Activated naive CD8-positive, alpha-beta T cell (primary cell): Measurements from ENCODE around the gene CHMP4B.

ENCODE experiments used
- H3K27ac Mint-ChIP-seq: one replicate; pipeline ENCODE4 v1.8.0; 2021; ENCODE audit warnings: mixed read lengths
- H3K27me3 Mint-ChIP-seq: one replicate; pipeline ENCODE4 v1.8.0; 2021; ENCODE audit warnings: mixed read lengths
- H3K36me3 Mint-ChIP-seq: one replicate; pipeline ENCODE4 v1.8.0; 2021; ENCODE audit warnings: mixed read lengths
- H3K4me1 Mint-ChIP-seq: one replicate; pipeline ENCODE4 v1.8.0; 2021; ENCODE audit warnings: low read depth, mixed read lengths
- H3K4me3 Mint-ChIP-seq: one replicate; pipeline ENCODE4 v1.8.0; 2021; ENCODE audit warnings: mild to moderate bottlenecking, mixed read lengths
- H3K9me3 Mint-ChIP-seq: one replicate; pipeline ENCODE4 v1.8.0; 2021; ENCODE audit warnings: low read depth, mixed read lengths

The CHMP4B gene

DNA sequence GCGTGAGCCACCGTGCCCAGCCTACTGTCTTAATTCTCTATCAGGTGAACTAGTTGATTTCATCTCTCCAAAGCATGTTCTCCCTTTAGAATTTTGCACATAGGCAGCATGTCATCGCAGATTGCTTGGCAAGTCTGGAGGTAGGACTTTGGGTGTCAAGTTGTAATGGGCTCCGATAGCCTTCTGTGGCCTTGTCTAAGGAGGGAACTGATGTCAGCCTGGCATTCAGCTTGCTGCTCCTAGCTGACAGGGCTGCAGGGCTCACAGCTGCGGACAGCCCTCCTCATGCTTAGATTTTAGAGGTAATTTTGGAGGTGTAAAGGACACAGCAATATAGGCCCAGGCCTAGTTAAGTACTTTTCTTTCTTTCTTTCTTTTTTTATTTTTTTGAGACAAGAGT is 11.3 kb downstream of the CHMP4B start:
- Mint-ChIP-seq H3K27ac (peak overlapping the region; percentile 28), H3K27me3 (no peaks in the 10 kb centered on the region), H3K4me3 (no peak overlapping the region), H3K4me1 (peaks cover 73% of the 10 kb centered on the region), H3K36me3 (peaks cover 5% of the 10 kb centered on the region), H3K9me3 (no peaks in the 10 kb centered on the region)

DNA sequence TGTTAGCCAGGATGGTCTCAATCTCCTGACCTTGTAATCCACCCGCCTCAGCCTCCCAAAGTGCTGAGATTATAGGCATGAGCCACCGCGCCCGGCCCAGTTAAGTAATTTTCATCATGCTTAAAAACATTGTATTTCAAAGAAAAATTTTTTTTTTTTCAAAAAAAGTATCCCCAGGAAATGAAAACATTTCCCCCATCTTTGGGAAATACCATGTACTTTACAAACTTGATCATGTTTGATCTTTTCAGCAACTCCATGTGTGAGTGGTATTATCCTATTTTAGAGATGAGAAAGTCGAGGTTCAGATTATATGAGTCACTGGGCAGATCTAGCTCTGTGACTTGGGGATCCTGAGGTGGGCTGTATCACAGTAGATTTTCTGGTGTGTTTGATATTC is 11.8 kb downstream of the CHMP4B start:
- Mint-ChIP-seq H3K4me1 (peaks cover 73% of the 10 kb centered on the region), H3K27ac (no peak overlapping the region), H3K4me3 (no peak overlapping the region), H3K27me3 (no peaks in the 10 kb centered on the region), H3K9me3 (no peaks in the 10 kb centered on the region), H3K36me3 (peaks cover 5% of the 10 kb centered on the region)

DNA sequence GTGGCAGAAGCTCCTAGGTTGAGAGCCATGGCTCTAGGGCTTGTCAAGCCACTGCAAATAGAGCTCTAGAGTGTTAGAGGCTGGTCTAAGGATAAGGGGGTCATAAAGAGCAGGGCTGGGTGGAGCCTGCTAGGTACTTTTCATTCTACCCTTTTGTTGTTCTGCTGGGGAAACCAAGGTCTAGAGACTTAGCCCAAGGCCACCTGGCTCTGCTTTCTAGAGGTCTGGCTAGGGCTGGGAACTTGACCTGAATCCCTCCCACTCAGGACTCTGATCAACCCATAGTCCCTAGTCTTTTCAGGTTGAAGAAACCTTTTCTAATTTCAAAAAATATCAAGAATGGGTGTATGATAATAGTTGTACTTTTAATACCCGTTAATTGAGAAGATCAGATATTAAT is 13.7 kb downstream of the CHMP4B start:
- H3K27ac Mint-ChIP-seq = no peak overlapping the region
- H3K9me3 Mint-ChIP-seq = no peaks in the 10 kb centered on the region
- no peak overlapping the region for H3K4me3 Mint-ChIP-seq
- no peaks in the 10 kb centered on the region for H3K27me3 Mint-ChIP-seq
- peaks cover 5% of the 10 kb centered on the region for H3K36me3 Mint-ChIP-seq
- peaks cover 73% of the 10 kb centered on the region for H3K4me1 Mint-ChIP-seq

DNA sequence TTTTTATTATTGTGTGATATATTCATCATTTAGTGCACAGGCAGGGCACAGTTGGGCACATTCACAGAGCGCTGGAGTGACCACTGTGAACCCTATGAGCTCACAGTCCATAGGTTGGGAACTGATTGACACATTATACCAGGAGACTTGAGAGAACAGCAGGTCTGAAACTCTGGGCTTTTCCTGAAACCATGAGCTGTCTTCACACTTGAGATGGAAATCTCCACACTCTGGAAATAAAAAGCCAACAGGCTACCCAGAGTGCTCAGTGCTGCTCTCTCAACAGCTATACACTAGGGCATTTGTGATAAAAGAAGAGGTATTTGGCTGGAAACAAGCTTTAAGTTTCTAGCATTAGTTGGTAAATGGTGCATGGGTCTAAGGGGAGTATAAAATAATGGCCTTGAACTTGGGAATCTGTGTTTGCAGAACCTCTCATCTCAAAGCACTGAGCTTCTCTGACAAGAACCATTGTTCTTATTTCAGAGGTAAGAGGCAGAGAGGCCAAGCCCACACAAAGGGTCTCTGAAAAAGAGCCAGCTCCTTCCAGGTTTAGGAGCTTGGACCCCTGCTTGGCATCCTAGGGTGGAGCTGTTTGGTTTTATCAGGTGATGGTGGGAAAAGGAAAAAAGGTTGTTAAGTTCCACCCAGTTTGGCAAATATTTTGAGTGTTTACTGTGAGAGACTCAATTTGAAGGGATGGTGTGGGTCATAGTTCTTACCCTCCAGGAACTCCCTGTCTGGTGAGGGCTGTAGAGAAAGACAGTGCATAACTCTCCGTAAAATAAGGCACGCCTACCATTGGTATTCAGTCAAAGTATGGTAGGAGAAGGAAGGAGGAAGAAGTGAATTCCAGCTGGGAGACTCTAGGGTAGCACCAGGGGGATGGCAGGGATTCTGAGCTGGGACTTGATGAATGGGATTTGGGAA is 14.5 kb downstream of the CHMP4B start:
- Mint-ChIP-seq H3K27me3 (no peaks in the 10 kb centered on the region), H3K27ac (peak overlapping the region; percentile 41), H3K9me3 (no peaks in the 10 kb centered on the region), H3K4me3 (no peak overlapping the region), H3K36me3 (peaks cover 3% of the 10 kb centered on the region), H3K4me1 (peaks cover 76% of the 10 kb centered on the region)

DNA sequence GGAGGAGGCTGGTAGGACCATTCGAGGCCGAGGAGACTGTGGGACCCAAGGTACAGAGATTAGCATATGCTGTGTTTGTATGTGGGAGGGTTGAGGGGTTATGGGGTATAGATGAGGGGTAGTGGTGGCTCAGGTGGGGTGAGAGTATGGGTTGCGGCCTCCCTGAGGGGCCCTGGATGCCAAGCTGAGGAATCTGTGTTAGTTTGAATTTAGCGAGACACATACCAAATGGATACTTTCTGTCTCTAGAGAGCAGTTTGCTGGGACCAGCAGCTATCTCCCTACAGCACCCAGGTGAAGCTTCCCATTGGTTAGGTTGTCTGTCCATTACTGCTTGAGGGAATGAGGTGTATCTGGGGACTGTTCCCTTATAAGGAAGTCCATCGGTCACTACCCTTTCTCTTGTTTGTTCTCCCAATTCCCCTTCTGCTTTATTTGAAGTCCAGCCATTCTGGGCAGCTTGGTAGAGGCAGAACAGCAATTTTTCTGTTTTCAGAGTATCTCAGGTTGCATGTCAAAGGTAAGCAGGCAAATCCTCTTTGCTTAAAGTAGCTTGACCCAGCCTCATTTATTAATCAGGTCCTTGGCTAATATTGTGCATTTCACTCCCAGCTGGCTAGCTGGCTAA is 15.2 kb downstream of the CHMP4B start:
- no peak overlapping the region for H3K27ac Mint-ChIP-seq
- no peaks in the 10 kb centered on the region for H3K27me3 Mint-ChIP-seq
- H3K4me3 Mint-ChIP-seq = no peak overlapping the region
- peaks cover 75% of the 10 kb centered on the region for H3K4me1 Mint-ChIP-seq
- no peaks in the 10 kb centered on the region for H3K9me3 Mint-ChIP-seq
- peaks cover 3% of the 10 kb centered on the region for H3K36me3 Mint-ChIP-seq

DNA sequence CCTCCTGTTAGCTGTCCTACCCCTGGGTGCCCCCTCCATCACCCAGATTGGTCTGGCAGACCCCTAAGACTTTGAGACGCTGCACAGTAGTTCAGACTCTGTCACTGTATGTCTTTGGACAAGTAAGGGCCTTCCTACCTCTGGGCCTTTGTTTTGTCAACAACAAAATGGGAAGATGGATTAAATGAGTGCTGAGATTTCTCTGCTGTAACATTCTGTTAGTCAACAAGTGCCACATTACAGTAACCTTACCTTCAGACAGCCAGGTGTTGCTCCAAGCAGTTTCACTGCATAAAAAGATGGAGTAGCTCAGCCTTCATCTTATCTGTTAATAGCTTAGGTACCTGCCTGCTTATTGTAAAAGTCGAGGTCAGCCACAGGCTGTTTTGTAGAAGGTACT is 16.0 kb downstream of the CHMP4B start:
- Mint-ChIP-seq H3K27me3 (no peaks in the 10 kb centered on the region), H3K4me1 (peaks cover 75% of the 10 kb centered on the region), H3K27ac (no peak overlapping the region), H3K4me3 (no peak overlapping the region), H3K36me3 (peaks cover 3% of the 10 kb centered on the region), H3K9me3 (no peaks in the 10 kb centered on the region)

DNA sequence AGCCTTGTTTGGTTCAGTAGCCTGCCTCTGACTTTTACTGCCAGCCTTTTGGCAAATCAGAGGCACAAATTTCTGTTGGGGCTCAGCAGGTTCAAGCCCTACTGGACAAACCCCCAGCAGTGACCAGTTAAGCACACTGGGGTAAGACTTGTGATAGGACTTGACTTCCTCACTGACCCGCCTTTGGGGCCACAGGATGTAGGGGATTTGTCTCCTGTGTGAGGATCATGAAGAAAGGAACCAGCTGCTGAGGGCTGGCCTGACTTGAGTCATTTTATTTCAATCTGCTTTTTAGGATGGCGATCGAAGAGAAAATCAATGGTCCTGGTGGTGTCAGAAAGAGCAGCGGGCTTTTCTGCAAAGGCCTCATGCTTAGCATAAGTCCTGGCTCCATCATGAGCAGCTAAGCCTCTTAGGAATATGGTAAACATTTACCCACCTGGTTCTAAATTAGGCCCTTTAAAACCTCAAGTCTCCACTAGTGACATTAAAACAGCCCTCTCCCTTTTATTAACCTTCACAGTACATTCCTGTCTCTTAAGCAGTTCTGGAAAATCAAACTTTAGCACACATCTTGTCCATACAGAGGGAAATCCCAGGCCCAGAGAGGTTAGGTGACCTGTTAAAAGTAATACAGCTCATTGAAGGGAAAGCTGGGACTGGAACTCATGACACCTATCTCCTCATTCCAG is 16.6 kb downstream of the CHMP4B start:
- peaks cover 73% of the 10 kb centered on the region for H3K4me1 Mint-ChIP-seq
- no peaks in the 10 kb centered on the region for H3K27me3 Mint-ChIP-seq
- peaks cover 3% of the 10 kb centered on the region for H3K36me3 Mint-ChIP-seq
- H3K27ac Mint-ChIP-seq = peak overlapping the region; percentile 22
- no peak overlapping the region for H3K4me3 Mint-ChIP-seq
- H3K9me3 Mint-ChIP-seq = no peaks in the 10 kb centered on the region

DNA sequence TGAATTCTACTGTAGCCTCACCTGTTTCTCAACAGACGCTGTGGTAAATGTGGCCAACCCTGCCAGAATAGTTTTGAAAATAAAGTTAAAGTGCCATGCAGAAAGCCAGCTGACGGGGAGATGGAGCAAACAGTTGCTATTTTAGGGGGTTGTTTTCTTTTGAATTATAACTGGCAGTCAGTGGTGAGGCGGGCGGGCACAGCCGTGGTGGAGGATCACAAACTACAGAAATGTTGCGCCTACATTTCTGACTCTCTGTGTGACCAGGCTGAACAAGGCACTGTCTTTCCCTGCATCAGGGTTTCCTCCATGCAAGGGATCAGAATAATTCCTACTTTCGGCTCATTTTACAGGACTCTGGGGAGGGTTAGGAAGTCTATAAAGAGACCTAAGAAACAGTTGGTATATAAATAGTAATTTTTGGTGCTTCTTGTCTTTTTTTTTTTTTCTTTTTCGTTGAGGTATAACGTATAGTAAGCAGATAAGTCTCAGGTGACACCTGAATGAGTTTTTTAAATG is 17.2 kb downstream of the CHMP4B start:
- Mint-ChIP-seq H3K4me3 (no peak overlapping the region), H3K27ac (peak overlapping the region; percentile 22), H3K9me3 (no peaks in the 10 kb centered on the region), H3K4me1 (peaks cover 73% of the 10 kb centered on the region), H3K36me3 (peaks cover 3% of the 10 kb centered on the region), H3K27me3 (no peaks in the 10 kb centered on the region)

DNA sequence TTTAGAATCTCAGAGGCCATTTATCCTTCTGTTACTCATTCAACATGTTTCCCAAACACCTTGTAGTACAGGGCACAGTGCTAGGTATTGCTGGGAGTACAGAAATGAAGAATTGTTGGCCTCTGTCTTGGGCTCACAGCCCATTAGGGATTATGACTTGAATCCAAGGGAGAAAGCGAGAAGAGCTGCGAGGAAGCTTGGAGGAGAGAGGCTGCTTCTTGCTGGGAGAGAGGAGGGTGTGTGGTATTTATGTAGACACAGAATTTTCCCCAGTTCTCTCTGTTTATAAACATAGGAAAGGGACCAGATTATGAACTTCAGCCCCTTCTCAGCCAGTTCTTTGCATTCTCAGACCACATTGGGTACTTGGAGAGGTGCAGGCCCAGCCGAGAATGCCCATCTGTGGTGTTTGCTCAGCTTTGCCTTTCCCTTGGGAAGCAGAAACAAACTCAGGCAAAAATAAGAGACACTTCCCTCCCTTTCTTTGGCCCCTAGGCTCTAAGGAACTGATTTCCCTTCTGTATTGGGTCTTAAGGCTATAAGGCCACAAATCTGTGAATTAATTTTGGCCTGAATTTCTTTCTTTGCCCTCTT is 17.9 kb downstream of the CHMP4B start:
- H3K36me3 Mint-ChIP-seq = peaks cover 6% of the 10 kb centered on the region
- peaks cover 74% of the 10 kb centered on the region for H3K4me1 Mint-ChIP-seq
- no peaks in the 10 kb centered on the region for H3K9me3 Mint-ChIP-seq
- no peaks in the 10 kb centered on the region for H3K27me3 Mint-ChIP-seq
- peak overlapping the region; percentile 11 for H3K27ac Mint-ChIP-seq
- no peak overlapping the region for H3K4me3 Mint-ChIP-seq

DNA sequence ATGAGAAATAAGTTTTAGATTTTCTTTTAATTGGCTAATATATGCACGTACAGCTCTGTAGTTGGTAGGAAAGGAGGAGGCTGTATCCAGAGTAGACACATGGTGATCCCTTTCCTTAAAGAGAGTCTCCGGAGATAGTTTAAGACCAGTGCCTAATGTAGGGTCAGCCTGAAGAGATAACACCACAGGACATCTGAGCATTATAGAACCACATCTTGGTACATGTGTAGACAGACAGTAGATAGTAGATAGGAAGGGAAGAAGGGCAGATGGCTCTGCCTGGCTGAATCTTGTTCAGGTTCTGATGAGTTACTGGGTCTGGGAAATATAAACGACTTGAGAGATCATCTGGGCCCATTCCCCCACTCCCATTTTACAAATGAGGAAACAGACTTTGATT is 18.5 kb downstream of the CHMP4B start:
- Mint-ChIP-seq H3K27ac (no peak overlapping the region), H3K9me3 (no peaks in the 10 kb centered on the region), H3K36me3 (peaks cover 4% of the 10 kb centered on the region), H3K4me1 (peaks cover 68% of the 10 kb centered on the region), H3K27me3 (no peaks in the 10 kb centered on the region), H3K4me3 (no peak overlapping the region)

DNA sequence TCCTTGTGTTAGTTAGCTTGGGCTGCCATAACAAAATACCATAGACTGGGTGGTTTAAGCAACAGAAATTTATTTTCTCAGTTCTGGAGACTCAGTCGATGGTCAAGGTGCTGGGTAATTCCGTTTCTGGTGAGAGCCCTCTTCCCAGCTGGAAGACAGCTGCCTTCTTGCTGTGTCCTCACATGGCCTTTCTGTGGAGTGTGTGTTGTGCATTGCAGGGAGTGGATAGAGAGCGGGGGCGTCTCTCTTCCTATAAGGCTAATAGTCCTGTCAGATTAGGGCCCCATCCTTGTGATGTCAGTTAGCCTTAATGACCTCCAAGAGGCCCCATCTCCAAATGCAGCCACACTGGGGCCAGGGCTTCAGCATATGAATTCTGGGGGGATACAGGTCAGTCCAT is 19.2 kb downstream of the CHMP4B start:
- no peaks in the 10 kb centered on the region for H3K27me3 Mint-ChIP-seq
- no peak overlapping the region for H3K27ac Mint-ChIP-seq
- H3K9me3 Mint-ChIP-seq = no peaks in the 10 kb centered on the region
- H3K36me3 Mint-ChIP-seq = peaks cover 4% of the 10 kb centered on the region
- no peak overlapping the region for H3K4me3 Mint-ChIP-seq
- peaks cover 65% of the 10 kb centered on the region for H3K4me1 Mint-ChIP-seq

DNA sequence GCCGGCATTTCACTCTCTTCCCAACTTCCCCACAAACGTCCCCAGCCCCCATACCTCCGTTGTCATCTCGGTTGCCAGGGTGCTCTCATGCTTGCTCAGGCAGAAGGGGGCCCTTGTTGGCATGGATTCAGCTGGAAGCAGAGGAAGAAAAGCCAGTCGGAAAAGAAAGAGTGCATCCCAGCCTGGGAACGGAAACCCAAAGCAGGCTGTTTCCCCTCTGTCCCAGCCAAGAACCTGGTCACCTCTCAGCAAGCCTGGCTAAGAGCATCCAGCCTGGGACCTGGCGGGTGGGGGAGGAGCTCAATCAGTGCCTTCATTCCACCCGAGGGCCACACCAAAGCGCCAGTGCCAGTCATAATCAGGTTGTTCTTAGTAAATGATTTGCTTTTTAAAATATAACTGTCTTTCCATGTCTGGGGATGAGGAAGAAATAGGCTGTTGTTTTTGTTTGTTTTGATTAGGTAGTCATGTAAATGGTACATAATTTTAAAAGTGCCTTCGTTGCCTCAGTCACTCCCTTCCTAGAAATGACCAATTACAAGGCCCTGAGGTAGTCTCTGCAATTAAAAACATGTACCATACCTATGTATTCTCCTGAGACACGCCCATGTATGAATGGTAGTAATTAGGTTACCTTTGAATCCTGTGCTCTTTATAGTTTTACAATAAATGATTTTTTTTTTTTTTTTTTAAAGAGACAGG is 21.1 kb downstream of the CHMP4B start:
- peaks cover 63% of the 10 kb centered on the region for H3K4me1 Mint-ChIP-seq
- peaks cover 6% of the 10 kb centered on the region for H3K36me3 Mint-ChIP-seq
- no peaks in the 10 kb centered on the region for H3K9me3 Mint-ChIP-seq
- H3K27me3 Mint-ChIP-seq = no peaks in the 10 kb centered on the region
- no peak overlapping the region for H3K4me3 Mint-ChIP-seq
- no peak overlapping the region for H3K27ac Mint-ChIP-seq

DNA sequence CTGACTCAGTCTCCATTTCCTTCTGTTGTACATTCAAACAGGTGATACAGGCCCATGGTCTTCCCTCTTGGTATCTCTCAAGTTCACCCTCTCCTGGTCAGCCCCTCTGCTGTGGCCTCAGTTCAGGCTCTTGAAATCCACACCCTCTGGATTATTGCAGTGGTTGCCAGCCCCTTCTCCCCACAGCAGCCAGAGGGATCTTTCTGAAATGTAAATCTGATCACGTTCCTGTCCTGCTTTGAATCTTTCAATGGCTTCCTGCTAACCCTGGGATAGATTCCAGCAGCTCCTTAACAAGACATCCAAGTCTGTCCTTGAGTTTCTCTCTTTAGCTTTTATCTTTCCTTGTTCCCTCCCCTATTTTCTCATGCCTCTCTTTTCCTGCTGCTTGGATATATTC is 22.2 kb downstream of the CHMP4B start:
- H3K4me3 Mint-ChIP-seq = no peak overlapping the region
- H3K27ac Mint-ChIP-seq = no peak overlapping the region
- H3K27me3 Mint-ChIP-seq = no peaks in the 10 kb centered on the region
- H3K36me3 Mint-ChIP-seq = peaks cover 6% of the 10 kb centered on the region
- peaks cover 63% of the 10 kb centered on the region for H3K4me1 Mint-ChIP-seq
- H3K9me3 Mint-ChIP-seq = no peaks in the 10 kb centered on the region

DNA sequence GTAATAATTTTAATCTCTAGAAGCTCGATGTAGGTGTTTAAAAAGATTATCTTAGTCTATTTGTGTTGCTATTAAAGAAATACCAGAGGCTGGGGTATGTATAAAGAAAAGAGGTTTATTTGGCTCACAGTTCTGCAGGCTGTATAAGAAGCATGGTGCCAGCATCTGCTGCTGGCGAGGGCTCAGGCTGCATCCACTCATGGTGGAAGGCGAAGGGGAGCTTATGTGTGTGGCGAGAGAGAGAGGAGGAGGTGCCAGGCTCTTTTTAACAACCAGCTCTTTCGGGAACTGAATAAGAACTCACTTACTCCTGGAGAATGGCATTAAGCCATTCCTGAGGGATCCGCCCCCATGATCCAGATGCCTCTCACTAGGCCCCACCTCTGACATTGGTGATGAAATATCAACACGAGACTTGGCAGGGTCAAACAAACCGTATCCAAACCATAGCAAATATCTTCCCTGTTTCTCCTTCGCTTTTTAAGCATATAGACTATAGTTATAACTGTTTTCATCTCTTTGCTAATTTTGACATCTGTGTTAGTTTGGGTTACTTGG is 24.5 kb downstream of the CHMP4B start:
- no peaks in the 10 kb centered on the region for H3K9me3 Mint-ChIP-seq
- H3K4me3 Mint-ChIP-seq = no peak overlapping the region
- H3K36me3 Mint-ChIP-seq = peaks cover 10% of the 10 kb centered on the region
- no peak overlapping the region for H3K27ac Mint-ChIP-seq
- peaks cover 56% of the 10 kb centered on the region for H3K4me1 Mint-ChIP-seq
- no peaks in the 10 kb centered on the region for H3K27me3 Mint-ChIP-seq
